NB4 (cell line): ENCODE measurements around the gene CPED1.

ENCODE experiments used
- CTCF ChIP-seq: IDR thresholded peaks from one replicate; pipeline ENCODE4 v1.5.1; 2012; ENCODE audit warnings: low read depth, low read length
- POLR2A ChIP-seq: IDR thresholded peaks from 2 replicates; pipeline ENCODE4 v1.6.1; 2011; ENCODE audit warnings: mild to moderate bottlenecking; ENCODE audit not compliant: insufficient read length; ENCODE audit errors: extremely low read depth

- no peak for TF ChIP-seq CTCF
- no peak for TF ChIP-seq POLR2A
Measured at GRCh38 chr7:120994512-120995410, 6.2 kb downstream of the CPED1 start.
